Fibroblast of pulmonary artery (primary cell): ENCODE results near the gene BCR.

ENCODE experiments used
- DNase-seq: peaks from one replicate; pipeline ENCODE4 v3.0.0-alpha.2; 2010; ENCODE audit warnings: low read depth
- H3K4me3 ChIP-seq: replicated peaks from 2 replicates; pipeline ENCODE4 v1.5.1; 2011; ENCODE audit warnings: low read depth, mild to moderate bottlenecking, control low read depth, low read length, moderate library complexity
- CTCF ChIP-seq: IDR thresholded peaks from 2 replicates; pipeline ENCODE4 v1.5.1; 2011; ENCODE audit warnings: mild to moderate bottlenecking, control low read depth, low read length, inconsistent platforms; ENCODE audit errors: missing control alignments

BCR gene

GRCh38 chr22:23245799-23246136 lies 65.5 kb downstream of the BCR start:
- no peak for DNase-seq
- no peak overlapping the region for H3K4me3 ChIP-seq
- no peak for TF ChIP-seq CTCF

GRCh38 chr22:23246982-23247766 lies 66.9 kb downstream of the BCR start:
- no peak for DNase-seq
- no peak overlapping the region for H3K4me3 ChIP-seq
- no peak for TF ChIP-seq CTCF

GRCh38 chr22:23248583-23248982 lies 68.3 kb downstream of the BCR start:
- H3K4me3 ChIP-seq, result no peak overlapping the region
- peak; percentile 39 for DNase-seq
- TF ChIP-seq CTCF, result no peak

- H3K4me3 ChIP-seq, result no peak overlapping the region
- DNase-seq, result no peak
- TF ChIP-seq CTCF, result no peak
These were observed 69.9 kb downstream of the BCR start for GRCh38 chr22:23250056-23250784.

- TF ChIP-seq CTCF, result no peak
- DNase-seq, result no peak
- H3K4me3 ChIP-seq, result no peak overlapping the region
These were observed 70.6 kb downstream of the BCR start for GRCh38 chr22:23250785-23251363.

GRCh38 chr22:23251445-23252093 lies 71.3 kb downstream of the BCR start:
- DNase-seq, result peak; percentile 10
- H3K4me3 ChIP-seq, result no peak overlapping the region
- no peak for TF ChIP-seq CTCF
